Esophagus muscularis mucosa (tissue), 4 donors: ENCODE data around the gene ZNF474. TPM values are rescaled to one million over a fixed set of nuclear protein-coding genes. Genes with fewer than 3 reads are reported as not detected.
A peak's percentile ranks its signal among the peaks of the same experiment; 100 is the strongest.

Experiments
- DNase-seq: peaks from one replicate; pipeline ENCODE4 v3.0.0-alpha.2; 2017; ENCODE audit errors: extremely low spot score
- H3K27ac ChIP-seq, 4 donors: fragments of 200-600 bp; sonication (generic); replicated peaks in 1 of 4; 1 replicate in 3 of 4; 2 replicates in 1 of 4; pipeline ENCODE4 v1.5.1; 2016 to 2019; ENCODE audit warnings: mild to moderate bottlenecking in 1 of 4
- H3K27me3 ChIP-seq, 4 donors: fragments of 200-600 bp; sonication (generic); one replicate each; pipeline versions ENCODE4 v1.5.1 to v1.6.0; 2016 to 2019
- H3K36me3 ChIP-seq, 4 donors: fragments of 200-600 bp; sonication (generic); one replicate each; pipeline ENCODE4 v1.5.1; 2016 to 2019
- H3K4me1 ChIP-seq, 4 donors: fragments of 200-600 bp; sonication (generic); one replicate each; pipeline ENCODE4 v1.5.1; 2016 to 2019
- H3K4me3 ChIP-seq, 4 donors: fragments of 200-600 bp; sonication (generic); 1 replicate in 2 of 4; 2 replicates in 2 of 4; pipeline ENCODE4 v1.5.1; 2016 to 2019; ENCODE audit warnings: mild to moderate bottlenecking in 4 of 4, moderate library complexity in 1 of 4
- H3K9me3 ChIP-seq, 4 donors: fragments of 200-600 bp; sonication (generic); 1 replicate in 3 of 4; 2 replicates in 1 of 4; pipeline ENCODE4 v1.5.1; 2016 to 2019
- EP300 ChIP-seq: sonication (generic); formaldehyde crosslinking; IDR thresholded peaks from one replicate; pipeline ENCODE4 v1.6.1; 2017; ENCODE audit warnings: antibody characterized with exemption
- POLR2A ChIP-seq: fragments of 450-650 bp; IDR thresholded peaks from one replicate; pipeline ENCODE4 v1.6.1; 2017; ENCODE audit warnings: antibody characterized with exemption, moderate library complexity, mild to moderate bottlenecking, low read depth
- POLR2AphosphoS5 ChIP-seq, 2 donors: sonication (generic); formaldehyde crosslinking; IDR thresholded peaks; one replicate each; pipeline ENCODE4 v1.6.1; 2017; ENCODE audit warnings: antibody characterized with exemption in 2 of 2
- WGBS: methylation state at CpG from one replicate; pipeline ENCODE4 v1.1.5; 2018; 5-methylcytosine and 5-hydroxymethylcytosine counted together
- intact Hi-C: fragments of 100-400 bp; cut with DNase I; formaldehyde crosslinking; loops from one replicate; pipeline ENCODE4 v1.15.1; 2023
- total RNA-seq, 4 donors: library from RNA; depleted of rRNA; stranded (reverse); fragments of >200 nt; gene quantifications; one replicate each; pipeline versions ENCODE4 v1.1.0 to v1.2.1, GENCODE V29; 2016
- TF ChIP-seq, protein P1 (sequence below), 3 experiments: fragments of 200-600 bp in 2 of 3; fragments of 450-650 bp in 1 of 3; sonication (generic) in 2 of 3; IDR thresholded peaks; one replicate each; pipeline ENCODE4 v1.5.1; 2017 to 2019; ENCODE audit warnings: antibody characterized with exemption in 3 of 3, mild to moderate bottlenecking in 2 of 3, moderate library complexity in 1 of 3

ZNF474 gene
- total RNA-seq, 4 donors from 2014 or later: 0.33 to 1.8 (median 0.71) TPM; not detected in 1

DNA sequence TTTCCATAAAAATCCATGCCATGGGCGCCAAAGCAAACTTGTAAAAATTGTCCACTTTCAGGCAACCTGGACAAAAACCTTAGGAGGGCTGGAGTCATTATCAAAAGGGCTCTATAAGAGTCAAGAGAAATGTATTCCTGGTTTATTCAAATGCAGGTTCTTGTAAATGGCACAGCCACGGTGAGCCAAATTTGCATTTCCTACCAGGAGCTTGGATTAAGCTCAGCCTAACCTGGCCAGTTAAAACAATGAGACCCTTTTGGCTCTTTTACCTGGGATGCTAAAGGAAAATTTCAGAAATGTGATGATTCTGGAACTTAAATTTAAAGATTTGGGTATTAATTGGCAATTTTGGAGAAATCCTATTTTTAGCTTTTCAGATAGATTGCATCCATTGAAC, 8.9 kb upstream of the ZNF474 start:
- Histone ChIP-seq H3K36me3 (no peaks in the 10 kb centered on the region), H3K9me3 (no peaks in the 10 kb centered on the region), H3K27ac (no peak overlapping the region), H3K27me3 (no peaks in the 10 kb centered on the region), H3K4me1 (peaks cover 0 to 8% (median 2%) of the 10 kb centered on the region in 4 donors), H3K4me3 (no peak overlapping the region)
- WGBS: 100% methylated on average over 2 of the region's 2 CpGs
- no peak for DNase-seq
- TF ChIP-seq, protein P1, sequence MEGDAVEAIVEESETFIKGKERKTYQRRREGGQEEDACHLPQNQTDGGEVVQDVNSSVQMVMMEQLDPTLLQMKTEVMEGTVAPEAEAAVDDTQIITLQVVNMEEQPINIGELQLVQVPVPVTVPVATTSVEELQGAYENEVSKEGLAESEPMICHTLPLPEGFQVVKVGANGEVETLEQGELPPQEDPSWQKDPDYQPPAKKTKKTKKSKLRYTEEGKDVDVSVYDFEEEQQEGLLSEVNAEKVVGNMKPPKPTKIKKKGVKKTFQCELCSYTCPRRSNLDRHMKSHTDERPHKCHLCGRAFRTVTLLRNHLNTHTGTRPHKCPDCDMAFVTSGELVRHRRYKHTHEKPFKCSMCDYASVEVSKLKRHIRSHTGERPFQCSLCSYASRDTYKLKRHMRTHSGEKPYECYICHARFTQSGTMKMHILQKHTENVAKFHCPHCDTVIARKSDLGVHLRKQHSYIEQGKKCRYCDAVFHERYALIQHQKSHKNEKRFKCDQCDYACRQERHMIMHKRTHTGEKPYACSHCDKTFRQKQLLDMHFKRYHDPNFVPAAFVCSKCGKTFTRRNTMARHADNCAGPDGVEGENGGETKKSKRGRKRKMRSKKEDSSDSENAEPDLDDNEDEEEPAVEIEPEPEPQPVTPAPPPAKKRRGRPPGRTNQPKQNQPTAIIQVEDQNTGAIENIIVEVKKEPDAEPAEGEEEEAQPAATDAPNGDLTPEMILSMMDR (IDR thresholded peaks at IDR 0.05): no peak
- TF ChIP-seq POLR2AphosphoS5 (IDR thresholded peaks at IDR 0.05): no peak
- intact Hi-C loops: no loop called here

DNA sequence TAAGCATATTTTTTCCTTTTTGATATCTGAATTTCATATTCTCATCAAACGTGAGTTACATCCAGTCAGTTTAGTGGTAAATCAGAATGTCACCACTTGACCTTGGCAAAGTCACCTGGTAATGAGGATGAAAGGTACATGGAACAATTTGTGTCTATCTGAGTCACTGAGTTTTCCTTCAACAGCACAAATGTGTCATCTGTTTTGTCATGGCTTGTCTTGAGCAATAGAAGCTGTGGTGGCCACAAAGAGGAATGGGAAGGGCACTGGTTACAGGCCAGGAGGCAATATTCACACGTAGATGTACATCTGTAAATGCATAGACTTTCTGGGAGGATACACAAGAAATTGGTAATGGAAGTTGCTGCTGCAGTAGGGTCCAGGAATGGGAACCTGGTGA, 8.4 kb upstream of the ZNF474 start:
- TF ChIP-seq POLR2AphosphoS5 (IDR thresholded peaks at IDR 0.05): no peak
- no peak for TF ChIP-seq POLR2A
- TF ChIP-seq EP300: no peak
- TF ChIP-seq, protein P1 (IDR thresholded peaks at IDR 0.05): no peak
- no peak for DNase-seq
- no peak overlapping the region for H3K27ac ChIP-seq
- H3K4me3 ChIP-seq: no peak overlapping the region
- H3K36me3 ChIP-seq: no peaks in the 10 kb centered on the region
- intact Hi-C loops: no loop called here
- 82% methylated on average over 2 of the region's 2 CpGs for WGBS
- H3K27me3 ChIP-seq: no peaks in the 10 kb centered on the region
- no peaks in the 10 kb centered on the region for H3K9me3 ChIP-seq
- H3K4me1 ChIP-seq: peaks cover 0 to 12% (median 7%) of the 10 kb centered on the region in 4 donors

DNA sequence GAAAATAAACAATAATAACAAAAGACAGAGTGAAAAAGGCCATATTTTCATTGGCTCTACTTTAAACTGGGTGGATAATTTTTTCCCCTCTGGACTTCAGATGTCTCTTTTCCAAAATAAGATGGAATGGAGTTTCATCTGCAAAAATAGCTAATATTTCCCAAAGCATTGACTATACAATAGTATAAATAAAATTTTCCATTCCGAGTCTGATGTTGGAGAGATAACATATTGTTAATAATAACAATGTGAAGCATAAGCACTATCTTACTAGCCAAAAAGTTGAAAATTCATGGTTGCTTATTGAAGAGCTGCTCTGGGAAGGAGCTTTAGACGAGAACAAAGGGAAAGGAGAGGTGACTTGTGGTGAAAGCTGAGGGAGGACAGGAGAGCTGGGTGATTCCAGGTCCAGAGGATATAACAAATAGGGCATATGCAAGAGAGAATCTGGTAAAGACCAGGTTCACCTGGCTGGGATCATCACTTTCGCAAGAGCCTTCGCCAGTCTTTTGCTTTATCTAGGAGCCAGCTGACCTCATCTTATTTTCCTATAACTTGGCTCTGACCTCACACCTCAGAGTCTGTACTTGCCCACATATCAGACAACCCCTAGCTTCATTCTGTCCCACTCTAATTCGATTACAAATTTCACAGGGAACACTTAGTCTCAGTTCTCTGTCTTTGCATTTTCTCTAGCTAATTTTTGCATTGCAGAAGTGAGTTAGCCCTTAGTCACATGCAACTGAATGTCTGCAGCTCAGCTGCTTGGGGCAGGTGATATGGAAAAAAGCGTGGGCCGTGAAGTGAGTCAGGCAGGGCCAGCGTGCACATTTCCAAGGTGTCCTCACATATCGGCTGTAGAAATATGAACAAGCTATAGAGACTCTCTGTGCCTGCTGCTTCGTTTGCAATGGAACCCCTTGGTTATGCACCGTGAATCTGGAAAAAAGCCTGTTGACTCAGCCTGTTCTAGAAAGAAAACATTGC, 7.6 kb upstream of the ZNF474 start:
- H3K27me3 ChIP-seq: no peaks in the 10 kb centered on the region
- 86% methylated on average over 11 of the region's 11 CpGs for WGBS
- intact Hi-C loops: no loop called here

DNA sequence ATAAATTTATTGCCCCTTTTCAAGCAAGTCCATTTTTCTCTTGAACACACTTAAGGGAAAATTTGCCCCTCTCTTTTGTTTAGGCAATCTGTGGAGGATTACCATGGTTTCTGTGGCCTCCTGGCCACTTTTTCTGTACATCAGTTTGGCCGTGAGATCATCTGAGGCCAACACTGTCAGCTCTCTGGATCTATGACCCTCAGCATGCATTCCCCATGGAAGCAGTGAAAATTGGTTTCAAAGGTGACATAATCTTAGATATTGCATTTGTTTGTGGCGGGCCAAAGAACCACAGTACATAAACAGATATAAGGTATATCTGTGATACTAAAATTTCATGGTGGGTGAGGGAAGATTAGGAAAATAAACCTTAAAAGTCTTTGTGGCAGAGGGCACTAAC, 4.6 kb upstream of the ZNF474 start:
- no peak overlapping the region for H3K27ac ChIP-seq
- TF ChIP-seq EP300 (no peak), POLR2A (no peak), POLR2AphosphoS5 (IDR thresholded peaks at IDR 0.05) (no peak)
- TF ChIP-seq, protein P1 (IDR thresholded peaks at IDR 0.05): no peak
- intact Hi-C loops: no loop called here
- no peaks in the 10 kb centered on the region for H3K36me3 ChIP-seq
- 94% methylated on average over 2 of the region's 2 CpGs for WGBS
- no peaks in the 10 kb centered on the region for H3K27me3 ChIP-seq
- H3K4me1 ChIP-seq: peaks cover 0 to 42% (median 37%) of the 10 kb centered on the region in 4 donors
- DNase-seq: no peak
- no peaks in the 10 kb centered on the region for H3K9me3 ChIP-seq
- H3K4me3 ChIP-seq: no peak overlapping the region

More for the DNA sequence above, 7.6 kb upstream of the ZNF474 start:
- Histone ChIP-seq H3K4me3 (no peak overlapping the region), H3K27ac (no peak overlapping the region), H3K4me1 (peaks cover 0 to 19% (median 15%) of the 10 kb centered on the region in 4 donors), H3K36me3 (no peaks in the 10 kb centered on the region), H3K9me3 (no peaks in the 10 kb centered on the region)
- no peak for DNase-seq
- no peak for TF ChIP-seq POLR2A

DNA sequence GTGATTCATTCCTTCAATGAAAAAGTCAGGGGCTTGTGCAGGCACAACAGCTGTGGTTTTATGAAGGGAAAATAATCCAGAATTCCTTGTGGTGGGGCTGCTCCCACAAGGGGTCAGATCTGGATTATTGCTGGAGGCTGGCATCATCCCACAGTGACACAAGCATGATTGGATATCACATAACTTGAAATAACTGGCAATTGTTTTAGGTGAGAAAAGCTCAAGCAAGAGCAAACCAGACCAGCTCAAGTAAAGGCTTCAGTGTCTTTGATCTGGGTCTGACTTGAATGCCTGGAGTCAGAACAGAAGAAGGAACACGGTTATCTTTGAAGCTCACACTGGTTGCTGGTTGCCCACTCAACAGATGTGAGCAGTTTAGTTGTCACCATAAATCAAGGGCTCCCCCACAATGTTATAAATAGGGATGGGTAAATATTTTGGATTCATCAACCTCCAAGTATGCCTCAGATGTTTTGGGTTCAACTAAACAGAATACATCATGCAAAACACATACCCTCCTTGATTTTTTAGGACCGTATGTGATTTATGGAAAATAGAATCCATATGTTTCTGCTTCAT, 3.1 kb upstream of the ZNF474 start:
- Histone ChIP-seq H3K36me3 (no peaks in the 10 kb centered on the region), H3K4me3 (peak overlapping the region in 1 of 4 donors; percentile 20), H3K27ac (peak overlapping the region; percentile 75 to 81 (median 78)), H3K27me3 (no peaks in the 10 kb centered on the region), H3K9me3 (no peaks in the 10 kb centered on the region), H3K4me1 (peaks cover 0 to 47% (median 42%) of the 10 kb centered on the region in 4 donors)
- 37% methylated on average over 2 of the region's 2 CpGs for WGBS
- TF ChIP-seq, protein P1 (IDR thresholded peaks at IDR 0.05): no peak
- TF ChIP-seq POLR2A (no peak), POLR2AphosphoS5 (IDR thresholded peaks at IDR 0.05) (no peak), EP300 (no peak)
- intact Hi-C loops: no loop called here
- DNase-seq: no peak
